Vagina (tissue), 2 donors: ENCODE data around the gene TRUB1. TPM values are rescaled to one million over a fixed set of nuclear protein-coding genes. Genes with fewer than 3 reads are reported as not detected.
A peak's percentile ranks its signal among the peaks of the same experiment; 100 is the strongest.

Source experiments
- DNase-seq, 2 donors: peaks; one replicate each; pipeline ENCODE4 v3.0.0-alpha.2; 2017; ENCODE audit errors: extremely low spot score in 2 of 2
- H3K27ac ChIP-seq: fragments of 200-600 bp; sonication (generic); one replicate; pipeline ENCODE4 v1.5.1; 2019
- H3K27me3 ChIP-seq: fragments of 200-600 bp; sonication (generic); one replicate; pipeline ENCODE4 v1.5.1; 2019
- H3K36me3 ChIP-seq, 2 donors: fragments of 200-600 bp; sonication (generic); one replicate each; pipeline ENCODE4 v1.5.1; 2017 to 2019
- H3K4me1 ChIP-seq: fragments of 200-600 bp; sonication (generic); one replicate; pipeline ENCODE4 v1.5.1; 2019
- H3K4me3 ChIP-seq, 2 donors: fragments of 200-600 bp; sonication (generic); 1 replicate in 1 of 2; 2 replicates in 1 of 2; pipeline ENCODE4 v1.5.1; 2016 to 2019
- H3K9me3 ChIP-seq: fragments of 200-600 bp; sonication (generic); one replicate; pipeline ENCODE4 v1.5.1; 2019
- POLR2A ChIP-seq, 2 donors: fragments of 450-650 bp; IDR thresholded peaks; one replicate each; pipeline ENCODE4 v1.6.1; 2017; ENCODE audit warnings: antibody characterized with exemption in 2 of 2, mild to moderate bottlenecking in 2 of 2, moderate library complexity in 2 of 2
- POLR2AphosphoS5 ChIP-seq, 2 donors: sonication (generic); formaldehyde crosslinking; IDR thresholded peaks; one replicate each; pipeline ENCODE4 v1.9.0; 2017; ENCODE audit warnings: antibody characterized with exemption in 2 of 2, mild to moderate bottlenecking in 2 of 2, low read depth in 1 of 2; ENCODE audit not compliant: insufficient read depth in 1 of 2
- intact Hi-C: fragments of 100-400 bp; cut with DNase I; formaldehyde crosslinking; loops from one replicate; pipeline ENCODE4 v1.15.1; 2023
- total RNA-seq: library from RNA; depleted of rRNA; stranded (reverse); fragments of >200 nt; gene quantifications from one replicate; pipeline ENCODE4 v1.2.3, GENCODE V29; 2016
- TF ChIP-seq, protein P1 (sequence below), 3 experiments: fragments of 450-650 bp in 2 of 3; fragments of 200-600 bp in 1 of 3; sonication (generic) in 1 of 3; IDR thresholded peaks; one replicate each; pipeline ENCODE4 v1.5.1; 2017 to 2019; ENCODE audit warnings: antibody characterized with exemption in 3 of 3, mild to moderate bottlenecking in 2 of 3, moderate library complexity in 2 of 3

Gene TRUB1
- total RNA-seq, 1 donor from 2014 or later: 30.2 TPM

DNA sequence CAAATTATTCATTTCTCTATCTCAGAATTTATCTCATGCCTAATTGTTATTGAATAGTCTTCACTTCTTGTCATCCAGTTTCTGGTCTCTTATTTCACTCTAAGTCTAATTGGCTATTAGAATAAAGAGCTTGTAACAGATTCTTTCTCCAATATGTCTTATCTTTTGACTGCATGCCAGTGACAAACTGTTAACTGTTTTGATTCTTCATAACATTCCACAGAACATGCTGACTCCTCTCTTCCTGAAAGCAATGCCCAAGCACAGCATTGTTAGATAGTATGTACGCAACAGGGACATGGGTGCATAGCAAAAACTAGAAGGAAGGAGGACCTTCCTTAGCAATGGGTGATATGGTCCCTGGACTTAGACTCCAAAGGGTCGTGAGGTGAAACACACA lies 65.4 kb downstream of the TRUB1 start:
- Histone ChIP-seq H3K4me1 (no peaks in the 10 kb centered on the region), H3K27me3 (no peaks in the 10 kb centered on the region), H3K4me3 (no peak overlapping the region), H3K27ac (no peak overlapping the region), H3K9me3 (no peaks in the 10 kb centered on the region), H3K36me3 (no peaks in the 10 kb centered on the region)
- no peak for DNase-seq
- intact Hi-C loops: no loop called here
- no peak for TF ChIP-seq POLR2AphosphoS5 (IDR thresholded peaks at IDR 0.05; ENCODE audit: insufficient read depth in 1 of 2, low read depth in 1 of 2)
- TF ChIP-seq, protein P1, sequence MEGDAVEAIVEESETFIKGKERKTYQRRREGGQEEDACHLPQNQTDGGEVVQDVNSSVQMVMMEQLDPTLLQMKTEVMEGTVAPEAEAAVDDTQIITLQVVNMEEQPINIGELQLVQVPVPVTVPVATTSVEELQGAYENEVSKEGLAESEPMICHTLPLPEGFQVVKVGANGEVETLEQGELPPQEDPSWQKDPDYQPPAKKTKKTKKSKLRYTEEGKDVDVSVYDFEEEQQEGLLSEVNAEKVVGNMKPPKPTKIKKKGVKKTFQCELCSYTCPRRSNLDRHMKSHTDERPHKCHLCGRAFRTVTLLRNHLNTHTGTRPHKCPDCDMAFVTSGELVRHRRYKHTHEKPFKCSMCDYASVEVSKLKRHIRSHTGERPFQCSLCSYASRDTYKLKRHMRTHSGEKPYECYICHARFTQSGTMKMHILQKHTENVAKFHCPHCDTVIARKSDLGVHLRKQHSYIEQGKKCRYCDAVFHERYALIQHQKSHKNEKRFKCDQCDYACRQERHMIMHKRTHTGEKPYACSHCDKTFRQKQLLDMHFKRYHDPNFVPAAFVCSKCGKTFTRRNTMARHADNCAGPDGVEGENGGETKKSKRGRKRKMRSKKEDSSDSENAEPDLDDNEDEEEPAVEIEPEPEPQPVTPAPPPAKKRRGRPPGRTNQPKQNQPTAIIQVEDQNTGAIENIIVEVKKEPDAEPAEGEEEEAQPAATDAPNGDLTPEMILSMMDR (IDR thresholded peaks at IDR 0.05): no peak
- TF ChIP-seq POLR2A (IDR thresholded peaks at IDR 0.05): no peak

DNA sequence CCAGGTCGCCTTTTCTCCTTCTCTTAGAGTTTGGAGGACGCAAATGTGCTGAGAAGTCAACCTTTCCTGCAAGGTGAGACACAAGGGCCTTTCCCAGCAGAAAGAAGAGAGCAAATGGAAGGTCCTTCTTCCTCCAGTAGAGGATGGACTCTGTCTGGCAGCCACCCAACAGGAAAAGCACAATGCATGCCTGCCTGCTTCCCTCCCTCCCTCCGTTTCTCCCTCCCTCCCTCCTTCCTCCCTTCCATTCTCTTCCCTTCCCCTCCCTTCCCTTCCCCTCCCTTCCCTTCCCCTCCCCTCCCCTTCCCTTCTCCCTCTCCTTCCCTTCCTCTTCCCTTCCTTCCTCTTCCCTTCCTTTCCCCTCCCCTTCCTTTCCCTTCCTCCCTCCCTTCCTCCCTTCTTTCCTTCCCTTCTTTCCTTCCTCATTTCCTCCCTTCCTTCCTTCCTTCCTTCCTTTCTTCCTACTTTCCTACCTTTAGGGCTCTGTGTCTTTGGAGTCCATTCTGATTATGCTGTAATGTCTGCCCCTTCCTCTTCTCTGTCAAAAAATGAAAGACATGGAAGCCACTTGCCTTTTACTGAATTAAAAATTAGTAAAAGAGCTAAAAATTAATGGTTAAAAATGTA lies 66.4 kb downstream of the TRUB1 start:
- Histone ChIP-seq H3K36me3 (no peaks in the 10 kb centered on the region), H3K4me1 (no peaks in the 10 kb centered on the region), H3K4me3 (no peak overlapping the region), H3K27me3 (no peaks in the 10 kb centered on the region), H3K9me3 (no peaks in the 10 kb centered on the region), H3K27ac (no peak overlapping the region)
- intact Hi-C loops: no loop called here
- no peak for DNase-seq
- TF ChIP-seq POLR2AphosphoS5 (IDR thresholded peaks at IDR 0.05; ENCODE audit: insufficient read depth in 1 of 2, low read depth in 1 of 2) (no peak), POLR2A (IDR thresholded peaks at IDR 0.05) (no peak)
- TF ChIP-seq, protein P1 (IDR thresholded peaks at IDR 0.05): no peak

DNA sequence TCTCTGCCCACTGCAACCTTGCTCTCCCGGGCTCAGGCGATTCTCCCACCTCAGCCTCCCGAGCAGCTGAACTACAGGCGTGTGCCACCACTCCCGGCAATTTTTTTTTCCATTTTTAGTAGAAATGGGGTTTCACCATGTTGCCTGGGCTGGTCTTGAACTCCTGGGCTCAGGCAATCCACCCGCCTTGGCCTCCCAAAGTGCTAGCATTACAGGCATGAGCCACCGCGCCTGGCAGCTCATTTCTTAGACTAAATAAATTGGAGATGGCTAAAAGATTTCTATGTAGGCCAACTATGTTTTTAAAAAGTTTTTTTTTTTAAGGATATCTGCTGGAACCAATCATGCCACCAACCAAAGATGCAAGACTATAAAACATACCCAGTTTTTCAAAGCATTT lies 67.8 kb downstream of the TRUB1 start:
- TF ChIP-seq POLR2A (IDR thresholded peaks at IDR 0.05) (no peak), POLR2AphosphoS5 (IDR thresholded peaks at IDR 0.05; ENCODE audit: insufficient read depth in 1 of 2, low read depth in 1 of 2) (no peak)
- TF ChIP-seq, protein P1 (IDR thresholded peaks at IDR 0.05): no peak
- no peak overlapping the region for H3K27ac ChIP-seq
- H3K9me3 ChIP-seq: no peaks in the 10 kb centered on the region
- DNase-seq: no peak
- H3K36me3 ChIP-seq: no peaks in the 10 kb centered on the region
- no peak overlapping the region for H3K4me3 ChIP-seq
- intact Hi-C loops: no loop called here
- no peaks in the 10 kb centered on the region for H3K27me3 ChIP-seq
- H3K4me1 ChIP-seq: no peaks in the 10 kb centered on the region

DNA sequence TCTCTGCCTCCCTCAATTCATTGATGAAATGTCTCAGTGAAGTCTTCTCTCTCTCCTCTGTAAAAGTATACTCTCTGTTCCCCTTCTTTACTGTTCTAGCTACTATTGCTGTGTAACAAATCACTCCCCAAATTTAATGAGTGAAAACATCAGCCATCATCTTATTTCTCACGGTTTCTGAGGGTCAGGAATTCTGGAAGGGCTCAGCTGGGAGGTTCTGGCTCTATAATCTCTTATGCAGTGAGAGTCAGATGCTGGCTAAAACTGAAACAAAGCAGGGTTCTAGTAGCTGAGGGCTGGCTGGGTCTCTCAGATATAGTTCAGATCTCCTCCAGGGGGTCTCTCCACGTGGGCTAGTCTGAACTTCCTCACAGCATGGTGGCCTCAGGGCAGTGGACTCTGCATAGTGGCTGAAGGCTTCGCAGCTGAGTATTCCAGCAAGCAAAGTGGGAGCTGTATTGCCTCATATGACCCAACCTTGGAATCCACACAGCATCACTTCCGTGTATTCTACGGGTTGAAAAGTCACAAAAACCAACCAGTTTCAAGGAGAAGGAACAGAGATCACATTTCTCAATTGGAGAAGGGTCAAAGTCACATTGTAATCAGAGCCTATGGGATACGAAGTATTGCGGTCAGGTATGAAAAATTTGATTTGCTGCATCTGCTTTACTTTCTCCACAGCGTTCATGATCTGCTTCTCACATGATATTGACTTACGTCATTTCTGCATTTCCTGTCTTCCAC lies 80.4 kb downstream of the TRUB1 start:
- Histone ChIP-seq H3K36me3 (no peaks in the 10 kb centered on the region), H3K27ac (no peak overlapping the region), H3K9me3 (no peaks in the 10 kb centered on the region), H3K4me3 (no peak overlapping the region), H3K4me1 (no peaks in the 10 kb centered on the region), H3K27me3 (no peaks in the 10 kb centered on the region)
- peak in 1 of 2 donors; percentile 62 for DNase-seq
- intact Hi-C loops: no loop called here
- TF ChIP-seq, protein P1 (IDR thresholded peaks at IDR 0.05): no peak
- no peak for TF ChIP-seq POLR2AphosphoS5 (IDR thresholded peaks at IDR 0.05; ENCODE audit: insufficient read depth in 1 of 2, low read depth in 1 of 2)

DNA sequence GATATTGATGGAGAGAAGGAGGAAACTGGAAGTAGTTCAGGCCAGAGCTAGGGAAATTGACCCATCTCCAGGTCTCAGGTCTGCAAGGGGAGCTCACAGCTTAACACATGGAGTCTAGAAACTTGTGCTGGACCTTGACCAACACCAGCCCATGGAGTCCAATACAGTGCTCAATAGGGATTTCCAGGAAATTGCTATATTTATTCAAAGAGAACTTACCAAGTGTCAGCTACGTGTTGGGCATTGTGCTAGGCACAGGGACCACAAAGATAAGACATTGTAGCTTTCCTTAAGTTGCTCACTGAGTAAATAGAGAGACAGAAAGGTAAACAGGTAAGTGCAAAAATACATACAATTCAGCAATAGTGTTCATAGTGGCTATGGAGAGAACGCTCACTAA lies 82.5 kb downstream of the TRUB1 start:
- no peaks in the 10 kb centered on the region for H3K4me1 ChIP-seq
- H3K4me3 ChIP-seq: no peak overlapping the region
- no peak overlapping the region for H3K27ac ChIP-seq
- peak in 1 of 2 donors; percentile 37 for DNase-seq
- H3K9me3 ChIP-seq: no peaks in the 10 kb centered on the region
- TF ChIP-seq POLR2A (IDR thresholded peaks at IDR 0.05) (no peak), POLR2AphosphoS5 (IDR thresholded peaks at IDR 0.05; ENCODE audit: insufficient read depth in 1 of 2, low read depth in 1 of 2) (no peak)
- TF ChIP-seq, protein P1 (IDR thresholded peaks at IDR 0.05): no peak
- intact Hi-C loops: no loop called here
- no peaks in the 10 kb centered on the region for H3K27me3 ChIP-seq
- no peaks in the 10 kb centered on the region for H3K36me3 ChIP-seq
